ENCODE results near the gene FKBP15. TPM values are rescaled to one million over a fixed set of nuclear protein-coding genes. Genes with fewer than 3 reads are reported as not detected.

Gene FKBP15
- polyA plus RNA-seq, 1 of the 3 experiments (the other 2 are of a cell fraction), result 13.9 TPM

GRCh38 chr9:113154946-113155345 is 66.1 kb downstream of the FKBP15 start:
- ChIA-PET POLR2A (no interaction called here), CTCF (interaction anchor here (2.1 kb wide), 1 partner anchor 42 kb away, joined by 7 read pairs; no protein-coding TSS in a partner anchor)
- no peak for DNase-seq
- WGBS (ENCODE audit: low lambda C conversion rate), result 82% methylated on average over 2 of the region's 2 CpGs
- Histone ChIP-seq H3K4me1 (ENCODE audit: control insufficient read depth in 1 of 2, insufficient read depth in 2 of 2, low read depth in 1 of 2, low read length in 1 of 2) (peaks cover 0 to 4% of the 10 kb centered on the region in 2 experiments; a peak in 1 of 4 replicates), H3K4me3 (ENCODE audit: low read depth in 2 of 2, low read length in 1 of 2) (no peak overlapping the region), H3K79me2 (ENCODE audit: insufficient read depth) (no peaks in the 10 kb centered on the region), H3K9ac (no peak overlapping the region), H3K9me3 (no peaks in the 10 kb centered on the region), H3K27ac (ENCODE audit: low read depth in 2 of 2, low read length in 1 of 2) (no peak overlapping the region), H3K36me3 (replicated peaks in 1 of 2; ENCODE audit: control insufficient read depth in 1 of 2, insufficient read depth in 2 of 2, low read length in 1 of 2) (peaks cover 0 to under 1% of the 10 kb centered on the region in 2 experiments), H3K27me3 (ENCODE audit: insufficient read depth) (no peaks in the 10 kb centered on the region), H2AFZ (ENCODE audit: low read depth) (no peak overlapping the region), H3F3A (replicated peaks; ENCODE audit: insufficient read depth) (no peaks in the 10 kb centered on the region), H3K4me2 (no peak overlapping the region), H4K20me1 (ENCODE audit: insufficient read depth) (no peaks in the 10 kb centered on the region), H3K9me2 (no peaks in the 10 kb centered on the region)
- TF ChIP-seq YY1 (IDR thresholded peaks at IDR 0.05; ENCODE audit: low read depth) (no peak), NRF1 (IDR thresholded peaks at IDR 0.05; ENCODE audit: low read depth, low read length) (no peak), RXRA (IDR thresholded peaks at IDR 0.05; ENCODE audit: borderline replicate concordance, low read depth) (no peak), FOXJ3 (CRISPR knock-in tag; IDR thresholded peaks at IDR 0.05) (no peak), PBX3 (IDR thresholded peaks at IDR 0.05) (no peak), EP300 (IDR thresholded peaks at IDR 0.05; ENCODE audit: borderline replicate concordance in 1 of 2, low read depth in 1 of 2, low read length in 1 of 2) (no peak)

DNA sequence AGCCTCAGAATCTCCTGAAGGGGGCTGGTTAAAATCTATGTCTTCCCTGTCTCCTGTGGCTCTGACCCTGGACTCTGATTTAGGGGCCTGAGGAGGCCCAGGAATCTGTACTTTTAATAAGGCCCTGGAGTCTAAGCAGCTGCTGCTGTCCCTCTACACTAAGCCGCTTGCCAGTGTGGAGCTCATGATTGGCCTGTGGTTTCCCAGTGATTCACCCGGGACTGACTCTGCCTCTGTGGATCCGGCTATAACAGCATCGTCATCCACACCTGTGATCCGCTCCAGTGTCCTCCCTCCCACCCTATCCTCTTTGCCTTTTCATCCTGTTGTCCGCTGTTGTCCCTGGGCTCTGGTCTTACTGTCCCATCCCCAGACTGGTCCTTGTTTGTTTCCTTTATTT is 66.6 kb downstream of the FKBP15 start:
- Histone ChIP-seq H3K36me3 (replicated peaks in 1 of 2; ENCODE audit: control insufficient read depth in 1 of 2, insufficient read depth in 2 of 2, low read length in 1 of 2) (no peaks in the 10 kb centered on the region), H3K4me3 (ENCODE audit: low read depth in 2 of 2, low read length in 1 of 2) (no peak overlapping the region), H3K27me3 (ENCODE audit: insufficient read depth) (no peaks in the 10 kb centered on the region), H3K9ac (no peak overlapping the region), H3K79me2 (ENCODE audit: insufficient read depth) (no peaks in the 10 kb centered on the region), H3K27ac (ENCODE audit: low read depth in 2 of 2, low read length in 1 of 2) (no peak overlapping the region), H3K4me2 (no peak overlapping the region), H3K9me3 (no peaks in the 10 kb centered on the region), H3F3A (replicated peaks; ENCODE audit: insufficient read depth) (no peaks in the 10 kb centered on the region), H4K20me1 (ENCODE audit: insufficient read depth) (no peaks in the 10 kb centered on the region), H2AFZ (ENCODE audit: low read depth) (no peak overlapping the region), H3K4me1 (ENCODE audit: control insufficient read depth in 1 of 2, insufficient read depth in 2 of 2, low read depth in 1 of 2, low read length in 1 of 2) (peaks cover 0 to 4% of the 10 kb centered on the region in 2 experiments; a peak in 1 of 4 replicates), H3K9me2 (no peaks in the 10 kb centered on the region)
- ChIA-PET POLR2A (no interaction called here), CTCF (interaction anchor here (1.5 kb wide), 1 partner anchor 13 kb away, joined by 5 read pairs; no protein-coding TSS in a partner anchor)
- 69% methylated on average over 5 of the region's 6 CpGs for WGBS (ENCODE audit: low lambda C conversion rate)
- no peak for DNase-seq
- no peak for TF ChIP-seq FOSL2 (IDR thresholded peaks at IDR 0.05; ENCODE audit: borderline replicate concordance, low read depth)
- no peak for TF ChIP-seq PBX3 (IDR thresholded peaks at IDR 0.05)
- TF ChIP-seq MEF2A (IDR thresholded peaks at IDR 0.05; ENCODE audit: borderline replicate concordance, low read depth), result no peak
- TF ChIP-seq, protein P1, sequence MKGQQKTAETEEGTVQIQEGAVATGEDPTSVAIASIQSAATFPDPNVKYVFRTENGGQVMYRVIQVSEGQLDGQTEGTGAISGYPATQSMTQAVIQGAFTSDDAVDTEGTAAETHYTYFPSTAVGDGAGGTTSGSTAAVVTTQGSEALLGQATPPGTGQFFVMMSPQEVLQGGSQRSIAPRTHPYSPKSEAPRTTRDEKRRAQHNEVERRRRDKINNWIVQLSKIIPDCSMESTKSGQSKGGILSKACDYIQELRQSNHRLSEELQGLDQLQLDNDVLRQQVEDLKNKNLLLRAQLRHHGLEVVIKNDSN (IDR thresholded peaks at IDR 0.05; ENCODE audit: borderline replicate concordance, low read depth), result no peak

All from SK-N-SH (cell line).